NT2/D1 (cell line): ENCODE results near the gene SERPINB12.

Experiments
- DNase-seq: peaks from one replicate; pipeline ENCODE4 v3.0.0-alpha.2; 2011; ENCODE audit warnings: low read depth, low spot score
- H3K27me3 ChIP-seq: 2 replicates; pipeline ENCODE4 v1.6.0; 2011; ENCODE audit warnings: mild to moderate bottlenecking; ENCODE audit not compliant: insufficient read length, insufficient read depth
- H3K36me3 ChIP-seq: 2 replicates; pipeline ENCODE4 v1.6.1; 2011; ENCODE audit warnings: mild to moderate bottlenecking, low read length, mixed read lengths; ENCODE audit not compliant: insufficient read depth, insufficient read length
- H3K4me1 ChIP-seq: 2 replicates; pipeline ENCODE4 v1.5.1; 2011; ENCODE audit not compliant: insufficient read depth, insufficient read length
- H3K4me3 ChIP-seq: 2 replicates; pipeline ENCODE4 v1.5.1; 2011; ENCODE audit warnings: low read depth; ENCODE audit not compliant: insufficient read length
- H3K9ac ChIP-seq: 2 replicates; pipeline ENCODE4 v1.6.0; 2011; ENCODE audit warnings: low read depth; ENCODE audit not compliant: insufficient read length
- H3K9me3 ChIP-seq: 2 replicates; pipeline ENCODE4 v1.5.1; 2011; ENCODE audit warnings: mild to moderate bottlenecking, low read length; ENCODE audit not compliant: insufficient read depth
- SUZ12 ChIP-seq: IDR thresholded peaks from 2 replicates; pipeline ENCODE4 v1.6.1; 2011; ENCODE audit not compliant: insufficient read length, insufficient read depth; ENCODE audit errors: extremely low read depth
- YY1 ChIP-seq: IDR thresholded peaks from 2 replicates; pipeline ENCODE4 v1.6.1; 2011; ENCODE audit not compliant: insufficient read length, insufficient read depth
- ZNF274 ChIP-seq: IDR thresholded peaks from 2 replicates; pipeline ENCODE4 v1.6.1; 2011; ENCODE audit warnings: mild to moderate bottlenecking, low read depth, low read length

Gene SERPINB12

DNA sequence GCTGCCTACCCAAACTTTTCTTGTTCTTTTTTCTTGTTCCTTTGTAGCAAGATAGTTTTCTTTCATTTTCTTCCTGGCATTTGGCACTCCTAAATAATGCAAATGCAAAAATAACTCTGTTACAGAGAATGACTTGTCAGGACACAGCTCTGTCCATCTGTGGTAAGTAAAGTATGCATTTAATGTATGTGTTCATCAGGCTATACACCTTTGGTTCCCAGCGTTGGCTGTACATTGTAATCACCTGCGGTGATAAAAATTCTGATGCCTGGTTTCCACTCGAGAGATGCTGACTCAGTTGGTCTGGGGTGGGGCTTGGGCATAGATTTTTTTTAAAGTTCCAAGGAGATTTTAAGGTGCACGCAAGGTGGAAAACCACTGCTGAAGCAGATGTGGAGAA is 44.8 kb downstream of the SERPINB12 start, which contains the start of gene SERPINB13:
TSS of gene SERPINB13 (plus strand) at position 378 of the 400 bp plus-strand sequence. CDS start 1,325 bp downstream, outside the sequence.
- DNase-seq, result no peak
- H3K36me3 ChIP-seq, result no peaks in the 10 kb centered on the region

GRCh38 chr18:63588909-63589308 is 46.7 kb downstream of the SERPINB12 start:
- Histone ChIP-seq H3K36me3 (no peaks in the 10 kb centered on the region), H3K4me3 (no peak overlapping the region), H3K27me3 (no peaks in the 10 kb centered on the region), H3K4me1 (no peaks in the 10 kb centered on the region), H3K9ac (no peak overlapping the region), H3K9me3 (no peaks in the 10 kb centered on the region)
- no peak for TF ChIP-seq YY1
- TF ChIP-seq ZNF274, result no peak
- no peak for TF ChIP-seq SUZ12
- DNase-seq, result no peak

More for the DNA sequence above, 44.8 kb downstream of the SERPINB12 start, which contains the start of gene SERPINB13:
- no peak within 1 kb of the TSS for H3K4me3 ChIP-seq
- no peaks in the 10 kb centered on the region for H3K27me3 ChIP-seq
- no peak for TF ChIP-seq ZNF274
- TF ChIP-seq SUZ12, result no peak
- TF ChIP-seq YY1, result no peak
- no peak within 1 kb of the TSS for H3K9ac ChIP-seq
- H3K4me1 ChIP-seq, result no peaks in the 10 kb centered on the region
- H3K9me3 ChIP-seq, result no peaks in the 10 kb centered on the region

DNA sequence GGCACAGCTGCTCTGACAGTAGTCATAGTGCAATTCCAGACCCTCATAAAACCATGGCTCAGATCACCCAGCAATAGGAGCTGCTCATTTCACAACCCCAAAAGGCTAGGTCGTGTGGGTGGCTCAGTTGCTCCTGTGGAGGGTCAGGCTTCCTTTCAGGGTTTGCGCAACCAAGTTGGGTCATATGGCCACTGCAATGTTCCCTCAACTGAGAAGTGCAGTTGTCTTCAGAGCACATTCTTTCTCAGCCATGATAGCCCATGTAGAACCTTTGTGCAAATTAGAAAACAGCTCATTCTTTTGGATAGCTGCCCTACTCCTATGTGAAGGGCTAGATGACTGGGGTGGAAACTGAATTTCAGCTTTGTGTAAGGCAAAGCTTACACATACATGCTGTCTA is 48.2 kb downstream of the SERPINB12 start:
- Histone ChIP-seq H3K4me3 (no peak overlapping the region), H3K9me3 (no peaks in the 10 kb centered on the region), H3K27me3 (no peaks in the 10 kb centered on the region), H3K4me1 (no peaks in the 10 kb centered on the region), H3K9ac (no peak overlapping the region), H3K36me3 (no peaks in the 10 kb centered on the region)
- TF ChIP-seq ZNF274, result no peak
- DNase-seq, result no peak

DNA sequence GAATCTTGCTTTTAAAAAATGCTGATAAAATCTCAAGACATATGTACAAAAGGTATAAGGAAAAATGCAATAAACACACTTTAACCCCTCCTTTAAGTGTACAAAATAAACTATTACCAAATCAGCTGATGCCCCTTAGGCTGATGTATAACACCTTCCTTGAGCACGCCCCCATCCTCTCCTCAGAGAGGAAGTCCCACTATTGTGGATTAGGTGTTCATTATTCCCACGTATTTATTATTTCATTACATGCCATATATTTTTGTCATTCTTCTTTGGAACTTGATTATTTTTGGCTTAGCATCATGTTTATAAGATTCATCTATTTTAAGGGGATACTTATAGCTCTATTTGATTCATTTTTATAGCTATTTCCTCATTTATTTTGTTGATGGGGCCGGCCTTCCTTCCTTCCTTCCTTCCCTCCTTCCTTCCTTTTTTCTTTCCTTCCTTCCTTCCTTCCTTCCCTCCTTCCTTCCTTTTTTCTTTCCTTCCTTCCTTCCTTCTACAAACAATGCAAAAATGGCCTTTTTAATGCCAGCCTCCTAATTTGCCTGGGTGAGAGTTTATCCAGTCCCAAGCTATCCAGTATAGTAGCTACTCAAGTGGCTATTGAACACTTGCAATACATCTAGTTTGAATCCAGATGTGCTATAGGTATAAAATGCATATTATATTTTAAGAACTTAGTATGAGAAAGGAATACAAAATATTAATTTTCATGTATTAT is 49.0 kb downstream of the SERPINB12 start:
- TF ChIP-seq ZNF274 (no peak), SUZ12 (no peak), YY1 (no peak)
- Histone ChIP-seq H3K9ac (no peak overlapping the region), H3K4me1 (no peaks in the 10 kb centered on the region), H3K9me3 (no peaks in the 10 kb centered on the region), H3K4me3 (no peak overlapping the region), H3K36me3 (no peaks in the 10 kb centered on the region), H3K27me3 (no peaks in the 10 kb centered on the region)
- DNase-seq, result no peak

DNA sequence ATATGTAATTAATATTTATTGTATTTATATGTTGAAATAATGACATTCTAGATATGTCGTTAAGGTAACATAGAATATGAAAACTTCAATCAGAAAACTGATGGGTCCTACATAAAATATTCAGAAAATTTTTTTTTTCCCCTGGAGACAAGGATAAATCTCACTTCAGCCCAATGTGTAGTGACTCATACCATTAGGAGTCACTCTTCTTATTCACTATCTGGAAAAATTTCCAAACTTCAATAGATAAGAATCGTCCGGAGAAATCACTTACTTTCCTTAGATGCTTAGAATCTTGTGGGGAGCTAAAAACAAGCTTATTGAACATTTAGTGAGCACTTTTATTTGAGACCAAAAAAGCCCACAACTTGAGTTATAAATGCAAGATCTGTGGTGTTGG is 49.6 kb downstream of the SERPINB12 start:
- no peak for DNase-seq
- no peaks in the 10 kb centered on the region for H3K4me1 ChIP-seq
- H3K36me3 ChIP-seq, result no peaks in the 10 kb centered on the region
- H3K27me3 ChIP-seq, result no peaks in the 10 kb centered on the region
- no peak overlapping the region for H3K9ac ChIP-seq
- TF ChIP-seq SUZ12, result no peak
- H3K4me3 ChIP-seq, result no peak overlapping the region
- no peaks in the 10 kb centered on the region for H3K9me3 ChIP-seq

GRCh38 chr18:63592471-63592870 is 50.3 kb downstream of the SERPINB12 start:
- DNase-seq, result no peak
- no peaks in the 10 kb centered on the region for H3K4me1 ChIP-seq
- no peak overlapping the region for H3K9ac ChIP-seq
- no peaks in the 10 kb centered on the region for H3K36me3 ChIP-seq
- H3K27me3 ChIP-seq, result no peaks in the 10 kb centered on the region
- H3K4me3 ChIP-seq, result no peak overlapping the region
- H3K9me3 ChIP-seq, result no peaks in the 10 kb centered on the region
- TF ChIP-seq ZNF274 (no peak), SUZ12 (no peak), YY1 (no peak)

DNA sequence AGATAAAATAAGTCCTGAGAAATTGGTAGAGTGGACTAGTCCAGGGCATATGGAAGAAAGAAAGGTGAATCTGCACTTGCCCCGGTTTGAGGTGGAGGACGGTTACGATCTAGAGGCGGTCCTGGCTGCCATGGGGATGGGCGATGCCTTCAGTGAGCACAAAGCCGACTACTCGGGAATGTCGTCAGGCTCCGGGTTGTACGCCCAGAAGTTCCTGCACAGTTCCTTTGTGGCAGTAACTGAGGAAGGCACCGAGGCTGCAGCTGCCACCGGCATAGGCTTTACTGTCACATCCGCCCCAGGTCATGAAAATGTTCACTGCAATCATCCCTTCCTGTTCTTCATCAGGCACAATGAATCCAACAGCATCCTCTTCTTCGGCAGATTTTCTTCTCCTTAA is 54.8 kb downstream of the SERPINB12 start:
- H3K4me3 ChIP-seq, result no peak overlapping the region
- no peak for DNase-seq
- no peaks in the 10 kb centered on the region for H3K4me1 ChIP-seq
- H3K36me3 ChIP-seq, result no peaks in the 10 kb centered on the region
- H3K9me3 ChIP-seq, result no peaks in the 10 kb centered on the region
- H3K27me3 ChIP-seq, result no peaks in the 10 kb centered on the region
- no peak overlapping the region for H3K9ac ChIP-seq
- TF ChIP-seq YY1 (no peak), SUZ12 (no peak), ZNF274 (no peak)
